Left cardiac atrium (tissue), 4 donors: ENCODE data around the gene RAET1E. TPM values are rescaled to one million over a fixed set of nuclear protein-coding genes. Genes with fewer than 3 reads are reported as not detected.
"Not testable (repeated sequence)": the region's sequence is repeated elsewhere in the genome, so short reads cannot be mapped to it uniquely, and the experiment has no call there.

Experiments
- ATAC-seq, 2 donors: fragments of 200-7000 bp; cut with Tn5 transposase; one replicate each; pipeline ENCODE4 v1.9.1; 2020; ENCODE audit warnings: mild to moderate bottlenecking in 2 of 2, moderate library complexity in 2 of 2
- DNase-seq: peaks from one replicate; pipeline ENCODE4 v3.0.0-alpha.2; 2020
- intact Hi-C, 2 donors: fragments of 100-400 bp; cut with DNase I; formaldehyde crosslinking; loops; one replicate each; pipeline versions ENCODE4 v1.14.1 to v1.15.1; 2022 to 2023
- total RNA-seq, 2 donors: library from RNA; stranded (reverse); fragmentation: NEBNext Ultra II Directional; extraction: Animal tissue kit (Norgen Biotek cat#: 25700); gene quantifications; one replicate each; pipeline ENCODE4 v1.2.1, GENCODE V29; 2021
- donor health status: DM: no; HTN: yes; CAD: no.
- donor health status: DM: no; HTN: yes; CAD: no; lungs with severe emphysema.
- donor health status: DM: yes; HTN: yes; CAD: no.
- donor health status: Dilated cardiomyopathy.

Gene RAET1E
- total RNA-seq, 2 donors from 2014 or later = 0.89 to 1.2 TPM

DNA sequence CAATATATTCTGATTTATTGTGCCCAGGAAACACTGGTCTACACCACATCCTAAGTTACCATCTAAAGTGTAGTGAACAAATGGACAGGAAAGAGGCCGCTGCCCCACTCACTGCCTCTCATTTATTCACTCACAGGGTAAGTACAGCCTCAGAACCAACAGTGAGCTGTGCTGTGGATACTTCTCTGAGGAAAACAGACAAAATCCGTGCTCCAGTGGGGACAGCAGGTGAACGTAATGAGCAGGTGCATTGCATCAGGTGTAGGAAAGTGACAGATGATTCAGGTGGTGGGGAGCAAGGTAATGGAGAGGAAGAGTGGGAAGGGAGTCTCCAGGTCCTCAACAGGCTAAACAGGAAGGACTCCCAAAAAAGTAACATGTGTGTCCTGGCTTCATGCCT, 35.5 kb upstream of the RAET1E start:
- no peak for ATAC-seq
- no peak for DNase-seq
- intact Hi-C loops = no loop called here

- intact Hi-C loops = no loop called here
- no peak for ATAC-seq
- DNase-seq = no peak
Observed at GRCh38 chr6:149933036-149933435, 35.1 kb upstream of the RAET1E start.

DNA sequence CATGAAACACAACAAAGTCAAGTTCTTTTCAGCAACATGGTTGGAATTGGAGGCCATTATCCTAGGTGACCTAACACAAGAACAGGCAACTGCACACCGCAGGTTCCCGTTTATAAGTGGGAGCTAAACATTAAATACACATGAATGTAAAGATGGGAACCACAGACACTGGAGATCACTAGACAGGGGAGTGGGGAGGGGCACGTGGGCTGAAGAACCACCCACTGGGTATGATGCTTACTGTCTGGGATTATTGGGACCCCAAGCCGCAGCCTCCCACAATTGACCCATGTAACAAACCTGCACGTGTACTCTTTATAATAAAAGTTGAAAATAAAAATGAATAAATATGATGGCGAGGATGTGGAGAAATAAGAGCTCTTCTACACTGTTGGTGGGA, 33.6 kb upstream of the RAET1E start:
- intact Hi-C loops = no loop called here
- no peak for ATAC-seq
- no peak for DNase-seq

- DNase-seq = no peak
- no peak for ATAC-seq
- intact Hi-C loops = no loop called here
Observed at GRCh38 chr6:149929422-149929821, 31.5 kb upstream of the RAET1E start.

DNA sequence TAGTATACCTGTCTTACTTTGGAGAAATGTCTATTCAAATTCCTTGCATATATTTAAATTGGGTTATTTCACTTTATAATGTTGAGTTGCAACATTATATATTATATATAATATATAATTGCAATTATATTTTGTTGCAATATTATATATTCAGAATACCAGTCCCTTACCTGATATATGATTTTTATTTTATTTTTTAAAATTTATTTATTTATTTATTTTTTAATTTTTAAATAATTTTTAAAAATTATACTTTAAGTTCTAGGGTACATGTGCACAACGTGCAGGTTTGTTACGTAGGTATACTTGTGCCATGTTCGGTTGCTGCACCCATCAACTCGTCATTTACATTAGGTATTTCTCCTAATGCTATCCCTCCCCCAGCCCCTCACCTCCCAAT, 29.1 kb upstream of the RAET1E start:
- DNase-seq, ATAC-seq, intact Hi-C loops: not testable (repeated sequence)

GRCh38 chr6:149925974-149926777, 28.3 kb upstream of the RAET1E start:
- DNase-seq = peak; percentile 92
- intact Hi-C loops = loop anchor here in 1 of 2 donors (1.0 kb wide), 1 partner anchor 92 kb away; no protein-coding TSS in a partner anchor
- ATAC-seq = peak; percentile 90 to 91

DNA sequence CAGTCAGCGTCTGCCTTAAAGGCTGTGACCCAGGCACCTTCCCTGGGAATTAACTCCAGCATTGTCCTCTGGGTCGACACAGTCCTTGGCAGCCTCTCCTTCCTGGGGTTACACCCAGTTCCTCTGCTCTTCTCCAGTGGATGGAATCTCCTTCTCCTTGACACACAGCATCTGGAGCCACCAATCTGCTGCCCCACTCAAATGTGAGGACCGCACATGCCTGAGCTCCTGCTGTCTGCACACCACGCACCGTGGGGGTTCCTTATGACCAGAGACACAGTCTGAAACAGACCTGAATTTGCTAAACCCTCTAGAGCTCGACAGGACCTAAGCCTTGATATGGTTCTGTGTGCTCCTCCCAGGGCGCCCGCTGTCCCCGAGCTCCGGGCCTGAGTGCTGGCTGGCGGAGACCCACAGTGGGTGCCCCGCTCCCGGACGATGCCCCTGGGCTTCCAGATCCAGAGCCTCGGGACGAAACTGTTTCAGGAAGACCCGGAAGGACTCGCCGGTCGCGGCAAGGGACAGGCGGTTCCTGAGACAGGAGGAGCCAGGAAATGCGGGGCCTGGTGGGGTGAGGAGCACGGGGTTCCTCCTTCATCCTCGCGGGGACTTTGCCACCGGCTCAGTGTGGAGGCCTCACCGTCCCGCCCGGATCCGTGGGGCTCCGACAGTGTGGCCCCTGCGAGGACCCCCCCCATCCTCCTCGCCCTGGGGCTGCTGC, 27.5 kb upstream of the RAET1E start:
- peak; percentile 20 to 33 for ATAC-seq
- DNase-seq = peak; percentile 50
- intact Hi-C loops = no loop called here

DNA sequence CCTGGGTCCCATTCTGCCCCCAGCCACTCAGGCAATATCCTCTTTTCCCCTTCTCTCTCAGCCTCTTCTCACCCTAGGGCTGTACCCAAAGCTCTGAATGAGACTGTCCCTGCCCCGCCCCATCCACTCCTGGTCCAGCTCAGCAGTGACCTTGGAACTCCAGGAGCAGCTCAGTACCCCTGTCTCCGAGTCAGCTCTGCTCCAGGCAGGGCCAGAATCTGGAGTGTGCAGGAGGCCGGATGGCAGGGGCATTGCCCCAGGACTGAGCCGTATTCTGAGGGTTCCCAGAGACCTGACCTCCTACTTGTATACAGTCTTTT, 27.0 kb upstream of the RAET1E start:
- DNase-seq = no peak

DNA sequence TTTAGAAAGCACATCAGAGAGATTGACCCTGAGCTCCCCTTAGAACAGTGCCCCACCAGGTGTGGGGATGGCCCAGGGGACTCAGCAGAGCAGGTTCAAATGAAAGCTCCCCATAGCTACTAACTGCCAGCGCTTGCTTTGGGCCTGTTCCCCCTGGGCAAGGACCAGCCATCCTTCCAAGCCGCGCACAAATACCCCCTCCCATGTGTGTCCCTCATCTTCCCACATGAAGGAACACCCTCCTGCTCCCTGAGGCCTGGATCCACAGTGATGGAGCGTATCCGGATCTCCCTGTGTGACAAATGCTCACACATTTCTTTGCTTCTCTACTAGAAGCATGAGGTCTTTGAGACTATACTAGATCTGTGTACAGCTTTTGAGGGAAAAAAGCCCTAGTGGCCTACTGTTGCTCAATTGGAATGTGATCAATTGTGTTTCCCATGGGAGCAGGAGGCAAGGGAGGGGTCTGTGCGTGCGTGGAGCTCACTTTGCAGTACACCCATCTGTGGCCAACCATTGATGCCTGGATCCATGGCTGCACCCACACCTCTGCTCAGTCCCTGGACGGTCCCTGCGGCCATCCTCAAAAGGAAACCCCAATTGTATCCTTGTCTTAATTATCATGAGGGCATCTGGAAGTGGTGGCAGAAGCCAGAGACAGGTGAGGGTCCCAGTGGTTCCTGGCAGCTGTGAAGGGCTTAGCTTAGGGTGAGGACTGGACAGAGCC, 26.5 kb upstream of the RAET1E start:
- intact Hi-C loops = loop anchor here in 1 of 2 donors (5.0 kb wide), 1 partner anchor 92 kb away; no protein-coding TSS in a partner anchor
- no peak for DNase-seq

More for the DNA sequence above, 27.0 kb upstream of the RAET1E start:
- ATAC-seq = no peak
- intact Hi-C loops = loop anchor here in 1 of 2 donors (5.0 kb wide), 1 partner anchor 93 kb away; no protein-coding TSS in a partner anchor

DNA sequence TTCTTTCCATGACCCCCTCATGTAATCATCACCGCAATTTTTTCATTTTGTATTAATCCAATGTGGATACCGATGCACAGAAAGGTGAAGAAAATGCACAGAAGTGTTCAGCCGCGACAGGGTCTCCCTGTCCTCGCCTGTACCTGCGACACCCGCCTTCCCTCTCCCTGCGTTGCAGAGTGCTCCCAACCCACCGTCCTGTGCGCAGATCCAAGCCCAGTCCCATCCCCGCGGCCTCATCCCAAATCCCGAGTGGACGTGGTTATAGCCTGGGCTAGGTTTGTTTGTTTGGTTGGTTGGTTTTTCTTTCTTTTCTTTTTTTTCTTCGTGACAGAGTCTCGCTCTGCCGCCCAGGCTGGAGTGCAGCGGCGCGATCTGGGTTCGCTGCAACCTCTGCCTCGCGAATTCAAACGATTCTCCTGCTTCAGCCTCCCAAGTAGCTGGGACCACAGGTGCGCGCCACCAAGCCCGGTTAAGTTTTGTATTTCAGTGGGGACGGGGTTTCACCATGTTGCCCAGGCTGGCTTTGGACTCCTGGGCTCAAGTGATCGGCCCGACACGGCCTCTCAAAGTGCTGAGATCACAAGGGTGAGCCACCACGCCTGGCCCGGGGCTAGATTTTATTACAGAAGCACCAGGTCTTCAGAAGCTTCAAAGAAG, 25.5 kb upstream of the RAET1E start:
- DNase-seq = no peak
- ATAC-seq = peak in 1 of 2 donors; percentile 1
- intact Hi-C loops = loop anchor here in 1 of 2 donors (5.0 kb wide), 1 partner anchor 91 kb away; no protein-coding TSS in a partner anchor

More for the DNA sequence above, 26.5 kb upstream of the RAET1E start:
- no peak for ATAC-seq

DNA sequence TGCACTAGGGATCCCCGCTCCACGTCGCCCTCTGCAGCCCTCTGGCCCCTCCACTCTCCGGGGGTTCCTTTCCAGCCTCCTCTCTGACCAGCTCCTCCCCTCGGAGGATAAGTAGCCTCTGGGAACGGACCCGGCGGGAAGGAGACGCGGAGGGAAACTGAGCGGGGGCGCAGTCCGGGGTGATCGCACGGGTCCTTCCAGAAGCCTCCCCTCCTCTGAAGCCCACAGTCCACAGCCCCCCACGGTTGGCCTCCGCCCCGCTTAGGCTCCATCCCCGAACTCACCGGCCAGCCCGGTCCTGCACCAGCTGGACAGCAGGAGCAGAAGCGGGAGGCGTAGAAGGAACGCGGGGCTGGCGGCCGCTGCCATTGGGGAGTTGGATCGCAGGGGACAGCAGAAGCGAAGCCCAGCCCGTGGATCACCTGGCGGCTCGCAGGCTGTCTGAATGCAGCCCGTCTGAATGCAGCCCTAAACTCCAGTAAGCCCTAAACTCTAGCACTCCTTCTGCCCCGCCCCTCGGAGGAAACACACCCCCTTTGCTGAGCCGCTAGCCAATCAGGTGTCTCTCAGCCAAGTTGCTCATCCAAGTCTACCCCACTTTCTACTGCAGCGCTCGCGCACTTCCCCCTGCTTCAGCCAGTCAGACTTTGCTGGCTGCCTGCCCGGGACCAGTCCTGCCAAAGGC, 24.9 kb upstream of the RAET1E start, which contains the start of gene RAET1G:
RAET1G (minus strand) TSS at position 480 of the 685 bp plus-strand sequence; CDS start at position 369, 111 bp downstream.
- intact Hi-C loops = loop anchor here in 1 of 2 donors (5.0 kb wide), 1 partner anchor 90 kb away; no protein-coding TSS in a partner anchor
- DNase-seq (peak; percentile 92), ATAC-seq (peak; percentile 87 to 94)

- ATAC-seq, DNase-seq: not testable (repeated sequence)
- intact Hi-C loops = loop anchor here in 1 of 2 donors (5.0 kb wide), 1 partner anchor 90 kb away; no protein-coding TSS in a partner anchor
Observed at GRCh38 chr6:149922091-149922490, 24.2 kb upstream of the RAET1E start.

DNA sequence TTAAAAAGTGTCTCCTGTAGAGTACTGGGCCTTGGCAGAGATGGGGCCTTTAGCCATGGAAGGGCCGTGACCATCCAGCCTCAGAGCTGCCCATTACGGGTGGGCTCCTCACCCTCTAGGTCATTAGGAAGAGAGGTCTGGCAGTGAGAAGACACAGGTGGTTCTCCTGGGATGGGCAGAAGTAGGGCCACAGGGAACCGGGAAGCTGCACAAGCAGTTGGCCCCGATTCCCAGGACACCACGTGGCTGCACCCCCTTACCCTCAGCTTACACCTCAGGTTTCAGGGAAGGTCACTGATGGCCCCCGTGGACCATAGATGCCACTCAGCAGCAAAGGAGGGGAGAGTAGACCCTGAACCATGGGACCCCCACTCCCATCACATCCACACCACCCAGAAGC, 23.4 kb upstream of the RAET1E start:
- DNase-seq = no peak
- intact Hi-C loops = loop anchor here in 1 of 2 donors (5.0 kb wide), 1 partner anchor 89 kb away; no protein-coding TSS in a partner anchor
- ATAC-seq = no peak

DNA sequence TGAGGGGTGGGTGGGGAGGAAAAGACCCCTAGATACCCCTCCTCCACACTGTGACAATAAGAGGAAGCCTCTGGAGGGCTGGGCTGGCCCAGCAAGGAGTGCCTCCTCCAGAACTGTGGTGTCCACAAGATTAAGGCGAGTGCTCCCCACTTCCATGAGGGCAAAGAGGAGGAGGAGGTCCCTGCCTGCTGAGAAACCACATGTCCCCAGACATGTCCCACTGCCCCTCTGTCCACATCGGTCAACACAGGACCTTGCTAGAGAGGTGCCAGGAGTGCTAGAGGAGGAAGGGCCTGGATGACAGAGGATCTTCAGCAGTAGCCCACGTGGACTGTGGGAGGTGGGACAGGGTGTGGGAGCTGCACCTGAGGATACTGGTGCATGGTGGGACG, 21.9 kb upstream of the RAET1E start:
- no peak for ATAC-seq
- intact Hi-C loops = loop anchor here in 1 of 2 donors (5.0 kb wide), 1 partner anchor 88 kb away; no protein-coding TSS in a partner anchor
- no peak for DNase-seq

GRCh38 chr6:149919126-149919833, 21.4 kb upstream of the RAET1E start:
- intact Hi-C loops, ATAC-seq, DNase-seq: not testable (repeated sequence)

GRCh38 chr6:149918151-149918905, 20.4 kb upstream of the RAET1E start:
- no peak for DNase-seq
- intact Hi-C loops = no loop called here
- no peak for ATAC-seq

DNA sequence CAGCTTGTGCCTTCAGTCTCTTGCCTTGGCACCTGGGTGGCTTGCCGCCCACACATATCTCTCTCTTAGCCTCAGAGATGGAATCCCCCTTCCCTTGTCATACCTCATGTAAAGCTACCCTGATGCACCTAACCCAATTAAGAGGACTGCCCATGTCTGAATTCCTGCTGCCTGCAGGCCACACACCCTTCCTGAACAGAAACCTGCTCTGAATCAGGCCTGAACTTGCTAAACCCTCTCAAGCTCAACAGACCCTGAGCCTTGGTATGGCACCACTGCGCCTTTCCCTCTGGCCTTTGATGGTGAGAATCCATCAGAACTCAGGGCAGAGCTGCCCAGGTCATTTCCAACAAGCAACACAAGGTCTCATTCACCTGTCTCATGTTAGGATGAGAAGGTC, 19.8 kb upstream of the RAET1E start:
- ATAC-seq = no peak
- no peak for DNase-seq
- intact Hi-C loops = no loop called here
